Measurements from ENCODE around the gene FAIM2. TPM values are rescaled to one million over a fixed set of nuclear protein-coding genes. Genes with fewer than 3 reads are reported as not detected.

FAIM2 gene
- total RNA-seq, 1 donor from 2014 or later: 1.2 TPM

DNA sequence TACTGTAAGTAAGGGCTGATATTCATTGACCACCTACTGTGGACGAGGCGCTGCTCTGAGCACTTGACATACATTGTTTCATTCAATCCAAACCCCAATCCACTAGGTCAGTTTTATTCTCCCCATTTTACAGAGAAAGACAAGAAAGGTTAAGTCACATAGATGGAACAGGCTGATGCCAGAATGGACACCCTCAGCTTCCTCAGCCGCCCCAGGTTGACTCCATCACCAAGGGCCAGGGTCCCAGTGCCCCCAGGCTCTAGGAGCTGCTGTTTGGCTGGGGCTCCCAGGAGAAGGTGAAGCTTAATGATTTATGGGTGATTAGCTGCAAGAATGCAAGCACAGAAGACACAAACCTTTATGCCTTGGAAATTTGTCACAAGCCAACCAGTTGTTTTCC lies 46.2 kb upstream of the FAIM2 start:
- Histone ChIP-seq H3K4me1 (peaks cover 21% of the 10 kb centered on the region), H3K27me3 (peaks cover 13% of the 10 kb centered on the region), H3K4me3 (no peak overlapping the region), H3K27ac (no peak overlapping the region), H3K9me3 (no peaks in the 10 kb centered on the region), H3K36me3 (no peaks in the 10 kb centered on the region)
- DNase-seq (peak; percentile 8), ATAC-seq (no peak)
- TF ChIP-seq, protein P1, sequence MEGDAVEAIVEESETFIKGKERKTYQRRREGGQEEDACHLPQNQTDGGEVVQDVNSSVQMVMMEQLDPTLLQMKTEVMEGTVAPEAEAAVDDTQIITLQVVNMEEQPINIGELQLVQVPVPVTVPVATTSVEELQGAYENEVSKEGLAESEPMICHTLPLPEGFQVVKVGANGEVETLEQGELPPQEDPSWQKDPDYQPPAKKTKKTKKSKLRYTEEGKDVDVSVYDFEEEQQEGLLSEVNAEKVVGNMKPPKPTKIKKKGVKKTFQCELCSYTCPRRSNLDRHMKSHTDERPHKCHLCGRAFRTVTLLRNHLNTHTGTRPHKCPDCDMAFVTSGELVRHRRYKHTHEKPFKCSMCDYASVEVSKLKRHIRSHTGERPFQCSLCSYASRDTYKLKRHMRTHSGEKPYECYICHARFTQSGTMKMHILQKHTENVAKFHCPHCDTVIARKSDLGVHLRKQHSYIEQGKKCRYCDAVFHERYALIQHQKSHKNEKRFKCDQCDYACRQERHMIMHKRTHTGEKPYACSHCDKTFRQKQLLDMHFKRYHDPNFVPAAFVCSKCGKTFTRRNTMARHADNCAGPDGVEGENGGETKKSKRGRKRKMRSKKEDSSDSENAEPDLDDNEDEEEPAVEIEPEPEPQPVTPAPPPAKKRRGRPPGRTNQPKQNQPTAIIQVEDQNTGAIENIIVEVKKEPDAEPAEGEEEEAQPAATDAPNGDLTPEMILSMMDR (IDR thresholded peaks at IDR 0.05): no peak
- intact Hi-C loops (cut with DNase I): no loop called here

DNA sequence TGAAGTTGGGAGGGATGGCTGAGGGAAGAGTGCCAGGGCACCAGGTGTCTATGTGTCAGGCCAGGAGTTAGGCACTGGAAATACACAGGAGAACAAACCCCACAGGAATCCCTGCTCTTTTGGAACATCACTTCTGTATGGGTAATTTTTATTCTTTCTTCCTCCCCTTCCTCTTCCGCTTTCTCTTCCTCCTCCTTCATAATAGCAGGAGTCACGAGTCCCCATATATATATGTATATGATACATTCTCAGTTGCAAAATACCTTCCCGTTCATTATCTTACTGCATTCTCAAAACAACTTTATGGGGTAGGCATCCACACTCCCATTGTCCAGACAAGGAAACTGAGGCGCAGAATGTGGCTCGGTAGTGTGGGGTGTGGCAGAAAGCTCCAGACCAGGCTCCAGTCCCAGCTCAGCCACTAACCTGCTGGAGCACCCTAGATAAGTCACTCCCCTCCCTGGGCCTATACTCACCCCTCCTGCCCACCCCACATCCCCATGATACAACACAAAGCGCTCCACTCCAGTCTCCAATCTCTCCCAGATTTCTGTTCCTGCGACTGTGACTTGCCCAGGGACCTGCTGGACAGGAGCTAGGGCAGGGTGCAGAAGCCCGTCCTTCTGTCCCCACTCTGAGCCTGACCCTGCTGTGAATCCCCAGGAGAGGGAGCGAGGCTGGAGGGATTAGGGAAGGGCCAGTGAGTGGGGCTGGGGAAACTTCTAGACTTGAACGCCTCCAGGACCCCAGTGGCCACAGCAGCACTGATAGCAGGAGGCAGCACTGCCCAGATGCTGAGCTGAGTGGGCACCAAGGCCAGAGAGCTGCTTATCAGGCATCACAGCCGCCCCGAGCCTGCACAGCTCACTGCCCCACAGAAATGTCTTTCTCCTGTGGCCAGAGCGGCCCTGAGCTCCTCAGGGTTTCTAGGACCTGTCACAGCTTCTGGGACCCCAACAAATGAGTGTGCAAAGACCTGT lies 45.5 kb upstream of the FAIM2 start:
- H3K4me3 ChIP-seq: no peak overlapping the region
- intact Hi-C loops (cut with DNase I): no loop called here
- H3K4me1 ChIP-seq: peaks cover 21% of the 10 kb centered on the region
- DNase-seq: peak; percentile 41
- H3K9me3 ChIP-seq: no peaks in the 10 kb centered on the region
- ATAC-seq: no peak
- no peaks in the 10 kb centered on the region for H3K36me3 ChIP-seq
- TF ChIP-seq, protein P1 (IDR thresholded peaks at IDR 0.05): no peak
- H3K27me3 ChIP-seq: peaks cover 5% of the 10 kb centered on the region
- no peak overlapping the region for H3K27ac ChIP-seq

DNA sequence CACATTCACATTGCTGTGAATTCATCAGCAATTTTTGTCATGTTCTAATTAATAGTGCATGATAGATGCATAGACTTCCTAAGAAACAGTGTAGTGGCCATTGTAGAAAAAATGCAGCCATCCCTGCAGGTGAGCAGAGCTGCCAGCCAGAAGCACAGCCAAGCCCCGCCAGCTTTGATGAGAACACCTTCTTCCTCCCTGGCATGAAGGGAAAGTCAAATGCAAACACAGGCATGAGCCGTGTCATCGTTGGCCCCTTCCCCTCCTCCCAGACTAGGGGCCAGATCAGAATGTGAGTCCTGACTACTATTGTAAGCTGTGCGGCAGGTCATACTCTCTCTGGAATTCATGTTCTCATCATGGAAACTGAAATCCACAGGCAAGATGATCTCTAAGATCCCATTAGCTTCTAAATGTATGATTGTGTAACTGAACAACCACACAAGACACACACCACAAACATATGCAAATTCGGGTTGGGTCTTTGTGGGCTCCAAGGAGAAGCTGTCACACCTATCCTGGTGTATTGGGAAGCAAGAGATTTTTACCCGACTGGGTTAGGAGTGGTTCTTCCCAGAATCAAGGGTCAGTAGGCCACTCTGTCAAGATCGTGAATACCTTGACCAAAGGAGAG lies 44.0 kb upstream of the FAIM2 start:
- no peak for DNase-seq
- Histone ChIP-seq H3K4me3 (no peak overlapping the region), H3K27me3 (no peaks in the 10 kb centered on the region), H3K36me3 (no peaks in the 10 kb centered on the region), H3K27ac (no peak overlapping the region), H3K9me3 (no peaks in the 10 kb centered on the region), H3K4me1 (peaks cover 18% of the 10 kb centered on the region)
- TF ChIP-seq, protein P1 (IDR thresholded peaks at IDR 0.05): no peak
- ATAC-seq: no peak
- intact Hi-C loops (cut with DNase I): no loop called here

DNA sequence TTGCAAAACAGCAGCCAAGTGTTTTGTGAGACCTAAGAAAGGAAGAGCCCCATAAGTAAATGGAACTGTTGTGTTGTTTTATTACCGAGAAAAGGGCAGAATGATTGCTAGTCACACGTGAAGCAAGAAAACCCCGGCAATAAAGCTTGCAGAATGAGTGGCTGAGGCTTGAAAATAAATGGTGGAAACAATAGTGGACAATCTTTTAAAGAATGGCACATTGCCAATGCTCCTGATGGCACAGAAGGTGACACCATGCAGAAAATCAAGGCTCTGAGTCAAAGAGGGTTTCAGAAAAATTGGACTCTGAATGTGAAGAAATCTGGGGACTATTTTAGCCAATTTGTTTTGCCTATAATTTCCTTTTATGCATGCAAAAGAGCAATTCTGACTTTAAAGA lies 42.8 kb upstream of the FAIM2 start:
- no peak for DNase-seq
- H3K27me3 ChIP-seq: no peaks in the 10 kb centered on the region
- H3K4me1 ChIP-seq: peaks cover 11% of the 10 kb centered on the region
- intact Hi-C loops (cut with DNase I): no loop called here
- H3K9me3 ChIP-seq: no peaks in the 10 kb centered on the region
- no peaks in the 10 kb centered on the region for H3K36me3 ChIP-seq
- no peak overlapping the region for H3K27ac ChIP-seq
- H3K4me3 ChIP-seq: no peak overlapping the region
- TF ChIP-seq, protein P1 (IDR thresholded peaks at IDR 0.05): no peak
- ATAC-seq: no peak

DNA sequence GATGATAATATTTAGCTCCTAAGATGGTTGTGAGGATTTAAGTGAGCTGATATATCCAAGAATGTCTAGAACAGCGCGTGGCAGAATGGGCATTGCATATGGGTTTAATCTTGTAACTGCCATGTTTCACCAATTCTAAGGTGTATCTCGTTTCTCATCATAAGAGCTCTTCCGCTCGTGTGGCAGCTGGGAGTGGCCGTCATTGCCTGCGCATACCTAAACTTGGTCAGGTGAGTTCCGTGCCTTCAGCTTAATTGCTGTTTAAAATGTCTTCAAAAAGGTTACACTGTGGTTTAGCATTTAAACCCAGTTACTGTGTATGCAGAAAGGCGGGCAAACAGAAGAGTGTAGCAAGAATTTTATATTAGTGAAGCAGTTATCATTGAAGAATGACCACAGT lies 42.4 kb upstream of the FAIM2 start:
- Histone ChIP-seq H3K27ac (no peak overlapping the region), H3K4me3 (no peak overlapping the region), H3K27me3 (no peaks in the 10 kb centered on the region), H3K36me3 (no peaks in the 10 kb centered on the region), H3K9me3 (no peaks in the 10 kb centered on the region), H3K4me1 (peaks cover 11% of the 10 kb centered on the region)
- DNase-seq: peak; percentile 60
- TF ChIP-seq, protein P1 (IDR thresholded peaks at IDR 0.05): no peak
- intact Hi-C loops (cut with DNase I): no loop called here
- no peak for ATAC-seq
